Measurements from ENCODE around the gene H1-8.

Gene H1-8

DNA sequence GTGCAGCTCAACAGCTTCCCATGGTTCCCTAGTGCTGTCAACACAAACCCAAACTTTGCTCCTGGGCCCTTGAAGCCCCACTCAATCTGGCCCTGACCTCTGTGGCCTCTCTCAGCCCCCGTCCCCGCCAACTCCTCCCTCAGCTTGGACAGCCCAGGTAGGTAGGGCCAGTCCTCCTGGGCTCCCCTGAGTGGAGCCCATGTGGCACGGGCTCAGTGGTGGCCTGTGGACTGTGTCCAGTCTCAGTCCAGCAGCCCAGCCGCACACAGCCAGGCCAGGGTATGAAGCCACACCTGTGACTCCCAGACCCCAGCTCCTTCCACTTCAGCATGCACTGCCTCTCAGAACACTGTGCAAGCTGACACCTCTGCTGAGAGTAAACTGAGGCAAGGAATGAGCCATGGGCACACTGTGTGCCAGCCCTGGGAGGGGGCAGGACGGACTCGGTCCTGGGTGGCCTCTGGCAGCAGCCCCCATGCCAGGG lies 52.0 kb downstream of the H1-8 start:
- DNase-seq = no peak

DNA sequence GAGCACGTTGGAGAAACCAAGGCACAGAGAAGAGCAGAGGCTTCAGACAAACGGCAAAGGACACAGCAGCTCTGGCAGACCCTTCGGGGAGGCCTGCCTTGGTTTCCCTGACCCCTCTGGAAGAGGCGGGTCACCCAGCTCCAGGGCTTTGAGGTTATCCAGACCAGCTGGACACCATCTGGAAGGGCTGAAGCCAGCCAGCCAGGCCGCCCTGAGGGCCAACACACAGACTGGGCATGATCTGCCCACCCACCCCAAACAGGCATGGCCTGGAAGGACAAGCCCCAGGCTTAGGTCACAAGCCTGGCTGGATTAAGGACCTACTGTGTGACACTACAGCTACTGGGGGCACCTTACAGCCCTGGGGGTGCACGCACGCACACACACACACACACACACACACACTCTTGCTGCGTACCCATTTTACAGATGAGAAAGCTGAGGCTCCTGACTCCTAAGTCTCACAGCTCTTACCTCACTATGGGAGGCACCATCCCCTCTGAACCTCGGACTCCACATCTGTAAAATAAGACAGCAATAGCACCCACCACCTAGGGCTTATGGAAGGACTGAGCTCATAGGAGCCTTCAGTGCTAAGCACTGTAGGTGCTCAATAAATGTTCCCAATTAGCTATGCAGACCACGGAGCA lies 52.7 kb downstream of the H1-8 start:
- no peak for DNase-seq

DNA sequence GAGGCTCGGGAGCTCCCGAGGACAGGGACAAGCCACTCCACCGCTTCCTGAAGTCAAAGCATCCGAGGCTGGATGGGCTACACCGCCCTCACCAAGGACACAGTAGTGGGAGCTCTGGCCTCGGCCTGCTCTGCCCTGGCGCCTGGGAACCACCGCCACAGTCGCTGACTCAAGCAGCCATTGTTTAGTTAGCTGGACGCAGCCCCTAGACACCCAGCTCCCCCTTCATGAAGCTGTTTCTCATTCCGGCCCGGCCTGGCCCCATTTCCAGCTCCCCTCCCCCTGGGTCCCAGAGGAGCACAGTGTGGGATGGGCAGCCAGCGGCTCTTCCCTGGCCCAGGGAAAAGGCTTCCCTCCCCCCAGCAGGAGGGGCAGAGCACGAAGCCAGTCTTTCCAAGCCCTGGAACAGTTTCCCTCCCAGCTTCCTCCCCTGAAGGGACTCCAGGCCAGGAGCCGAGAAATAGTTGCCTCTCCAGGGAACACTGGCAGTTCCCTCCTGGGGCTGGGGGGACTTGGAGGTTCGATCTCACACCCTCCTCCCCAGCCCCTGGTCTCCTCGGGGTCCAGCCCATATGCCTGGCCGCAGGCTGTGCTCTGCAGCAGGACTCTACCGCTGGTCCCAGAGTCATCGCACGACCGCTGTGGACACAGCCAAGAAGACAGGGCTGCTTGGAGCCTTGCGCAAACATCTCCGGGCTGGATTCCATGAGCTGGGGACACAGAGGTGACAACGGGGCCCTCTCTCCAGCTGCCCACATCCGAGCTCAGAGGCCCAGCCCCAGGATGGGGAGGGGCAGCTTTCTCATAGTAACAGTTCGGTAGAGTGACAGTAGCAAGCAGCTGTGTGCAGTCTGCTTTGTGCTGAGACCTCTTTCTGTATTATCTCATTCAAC lies 53.5 kb downstream of the H1-8 start:
- DNase-seq = peak; percentile 99

DNA sequence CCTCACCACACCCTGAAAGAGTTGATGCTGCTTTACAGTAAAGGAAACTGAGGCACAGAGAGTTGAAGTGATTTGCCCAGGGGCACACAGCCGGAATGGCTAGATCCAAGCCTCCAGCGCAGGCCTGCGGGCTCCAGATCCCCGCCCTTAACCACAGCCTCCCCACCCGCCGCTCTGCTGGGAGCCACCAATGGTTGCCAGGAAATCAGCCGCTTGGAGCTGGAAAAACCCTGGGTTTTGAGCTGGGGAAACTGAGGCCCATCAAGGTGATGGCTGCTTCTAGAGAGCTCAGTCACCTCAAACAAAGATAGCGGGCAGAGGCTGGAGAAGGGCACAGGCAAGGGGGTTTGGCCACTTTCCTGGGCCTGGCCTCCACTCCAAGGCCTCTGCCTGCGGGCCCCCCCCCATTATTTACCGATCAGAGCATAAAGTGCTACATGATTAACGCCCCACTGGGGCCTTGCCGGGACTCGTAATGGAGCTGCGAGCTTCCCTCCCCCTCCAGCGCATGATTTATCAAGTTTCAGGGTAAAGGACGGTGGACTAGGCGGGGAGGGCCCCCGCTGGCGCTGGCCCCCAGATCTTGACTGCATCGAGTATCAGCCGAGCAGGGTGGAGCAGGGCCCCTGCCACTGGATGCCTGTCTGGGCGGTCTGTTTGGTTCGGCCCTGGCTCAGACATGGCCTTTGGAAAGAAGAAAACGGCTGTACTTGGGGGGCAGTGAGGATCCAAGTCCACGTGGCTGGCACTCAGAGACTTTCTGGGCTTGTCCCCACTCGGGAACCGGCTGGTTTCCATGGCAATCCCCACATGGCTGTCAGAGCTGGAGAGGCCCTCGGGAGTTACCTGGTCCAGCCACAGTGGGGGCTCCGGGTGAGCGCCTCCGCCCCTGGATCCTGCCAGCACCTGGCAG lies 54.4 kb downstream of the H1-8 start:
- DNase-seq = peak; percentile 66

- peak; percentile 70 for DNase-seq
These were observed 55.0 kb downstream of the H1-8 start for GRCh38 chr3:129598000-129598381.

- no peak for DNase-seq
These were observed 55.5 kb downstream of the H1-8 start for GRCh38 chr3:129598484-129598883.

DNA sequence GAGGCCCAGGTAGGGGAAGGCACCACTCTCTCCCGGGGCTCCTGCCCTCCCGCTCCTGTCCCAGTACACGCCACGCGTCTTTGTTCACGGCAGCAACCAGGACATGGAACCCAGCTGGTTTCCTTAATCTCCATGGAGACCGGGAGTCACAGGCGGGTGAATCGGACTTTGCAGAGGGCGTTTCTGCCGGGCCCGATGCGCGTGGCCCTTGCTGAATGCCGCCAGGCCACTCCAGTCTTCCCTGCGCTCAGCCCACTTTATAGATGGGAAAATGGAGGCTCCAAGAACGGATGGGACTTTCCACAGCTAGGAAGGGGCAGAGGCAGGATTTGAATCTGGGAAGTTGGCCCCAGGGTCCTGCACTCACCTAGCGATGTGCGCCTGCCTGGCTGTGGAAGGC lies 56.1 kb downstream of the H1-8 start:
- no peak for DNase-seq

DNA sequence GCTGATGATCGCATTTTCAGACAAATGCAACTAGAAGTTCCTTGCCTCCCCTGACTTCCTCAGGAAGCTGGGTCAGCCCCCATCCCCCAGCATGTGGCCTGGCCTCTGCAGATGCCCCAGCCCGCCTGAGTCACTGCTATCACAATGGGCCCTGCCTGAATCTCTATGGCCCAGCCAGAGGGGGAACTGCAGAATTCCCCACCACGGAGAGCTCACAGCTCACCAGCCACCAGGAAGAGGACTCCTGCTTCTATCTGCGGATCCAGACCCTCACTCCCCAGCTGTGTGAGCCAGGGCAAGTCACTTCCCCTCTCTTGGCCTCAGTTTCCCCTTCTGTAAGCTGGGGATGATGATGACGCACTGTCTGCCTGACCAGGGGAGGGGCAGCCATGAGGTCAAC lies 56.6 kb downstream of the H1-8 start:
- peak; percentile 80 for DNase-seq

DNA sequence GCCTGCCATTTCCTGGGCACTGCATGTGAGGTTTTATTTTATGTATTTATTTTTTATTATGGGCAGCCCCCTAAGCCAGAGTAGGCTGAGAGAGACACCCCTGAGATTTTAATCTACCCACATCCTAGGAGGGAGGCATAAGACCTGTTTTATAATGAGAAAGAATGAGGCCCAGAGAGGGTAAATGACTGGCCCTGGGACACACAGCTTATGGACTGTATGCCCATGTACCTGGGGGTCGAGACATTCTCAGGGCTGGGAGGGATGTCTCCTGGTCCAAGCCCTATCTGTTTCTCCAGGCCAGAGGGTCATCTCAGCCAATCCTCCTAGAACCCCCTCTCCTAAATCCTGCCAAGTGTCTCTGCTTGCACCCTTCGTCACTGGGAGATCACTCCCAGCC lies 57.4 kb downstream of the H1-8 start:
- no peak for DNase-seq
